Measurements from ENCODE around the gene SLC2A1. TPM values are rescaled to one million over a fixed set of nuclear protein-coding genes. Genes with fewer than 3 reads are reported as not detected.
A peak's percentile ranks its signal among the peaks of the same experiment; 100 is the strongest.

Gene SLC2A1
- total RNA-seq, 2 donors from 2014 or later = 71.6 to 150 TPM

- no peak for DNase-seq
- peaks cover 11% of the 10 kb centered on the region for H3K4me1 ChIP-seq
- H3K9ac ChIP-seq (ENCODE audit: low read depth in 2 of 2, low read length in 2 of 2) = peak overlapping the region; percentile 92
- H3K4me3 ChIP-seq = peak overlapping the region; percentile 92
- H3K36me3 ChIP-seq = no peaks in the 10 kb centered on the region
- peak overlapping the region; percentile 90 for H3K27ac ChIP-seq
- no peak for TF ChIP-seq CTCF (IDR thresholded peaks at IDR 0.05)
- intact Hi-C loops (cut with DNase I) = no loop called here
- no peaks in the 10 kb centered on the region for H3K9me3 ChIP-seq
- no peaks in the 10 kb centered on the region for H3K27me3 ChIP-seq
Observed at GRCh38 chr1:42956739-42957138, 1.9 kb downstream of the SLC2A1 start.

- peaks cover 11% of the 10 kb centered on the region for H3K4me1 ChIP-seq
- no peaks in the 10 kb centered on the region for H3K27me3 ChIP-seq
- no peak overlapping the region for H3K4me3 ChIP-seq
- no peak for DNase-seq
- H3K9me3 ChIP-seq = no peaks in the 10 kb centered on the region
- H3K27ac ChIP-seq = no peak overlapping the region
- intact Hi-C loops (cut with DNase I) = no loop called here
- H3K36me3 ChIP-seq = no peaks in the 10 kb centered on the region
- TF ChIP-seq CTCF (IDR thresholded peaks at IDR 0.05) = no peak
- no peak overlapping the region for H3K9ac ChIP-seq (ENCODE audit: low read depth in 2 of 2, low read length in 2 of 2)
Observed at GRCh38 chr1:42955311-42956063, 3.2 kb downstream of the SLC2A1 start.

- no peak overlapping the region for H3K4me3 ChIP-seq
- TF ChIP-seq CTCF (IDR thresholded peaks at IDR 0.05) = no peak
- H3K27ac ChIP-seq = peak overlapping the region; percentile 13
- H3K9me3 ChIP-seq = no peaks in the 10 kb centered on the region
- H3K36me3 ChIP-seq = no peaks in the 10 kb centered on the region
- intact Hi-C loops (cut with DNase I) = no loop called here
- H3K27me3 ChIP-seq = no peaks in the 10 kb centered on the region
- peaks cover 11% of the 10 kb centered on the region for H3K4me1 ChIP-seq
- H3K9ac ChIP-seq (ENCODE audit: low read depth in 2 of 2, low read length in 2 of 2) = peak overlapping the region in 1 of 2 donors; percentile 53
- DNase-seq = no peak
Observed at GRCh38 chr1:42953182-42954180, 5.2 kb downstream of the SLC2A1 start.

- intact Hi-C loops (cut with DNase I) = no loop called here
- H3K36me3 ChIP-seq = no peaks in the 10 kb centered on the region
- H3K4me1 ChIP-seq = peaks cover 11% of the 10 kb centered on the region
- no peaks in the 10 kb centered on the region for H3K9me3 ChIP-seq
- DNase-seq = no peak
- H3K4me3 ChIP-seq = no peak overlapping the region
- H3K27ac ChIP-seq = peak overlapping the region; percentile 13
- TF ChIP-seq CTCF (IDR thresholded peaks at IDR 0.05) = no peak
- H3K27me3 ChIP-seq = no peaks in the 10 kb centered on the region
- peak overlapping the region in 1 of 2 donors; percentile 53 for H3K9ac ChIP-seq (ENCODE audit: low read depth in 2 of 2, low read length in 2 of 2)
Observed at GRCh38 chr1:42952303-42953001, 6.2 kb downstream of the SLC2A1 start.

GRCh38 chr1:42951588-42951987, 7.1 kb downstream of the SLC2A1 start:
- Histone ChIP-seq H3K27me3 (no peaks in the 10 kb centered on the region), H3K36me3 (no peaks in the 10 kb centered on the region), H3K9ac (ENCODE audit: low read depth in 2 of 2, low read length in 2 of 2) (no peak overlapping the region), H3K9me3 (no peaks in the 10 kb centered on the region), H3K4me3 (no peak overlapping the region), H3K27ac (no peak overlapping the region), H3K4me1 (peaks cover 11% of the 10 kb centered on the region)
- TF ChIP-seq CTCF (IDR thresholded peaks at IDR 0.05) = no peak
- DNase-seq = no peak
- intact Hi-C loops (cut with DNase I) = no loop called here

Data from colonic mucosa (tissue), 4 donors.